ENCODE data around the gene NTPCR. TPM values are rescaled to one million over a fixed set of nuclear protein-coding genes. Genes with fewer than 3 reads are reported as not detected.
A peak's percentile ranks its signal among the peaks of the same experiment; 100 is the strongest.

Gene NTPCR
- total RNA-seq, 1 donor from 2014 or later, result 54.5 TPM

GRCh38 chr1:233004451-233004850, 54.0 kb downstream of the NTPCR start:
- no peak overlapping the region for H3K27ac Mint-ChIP-seq (ENCODE audit: unreplicated experiment)
- peaks cover 16% of the 10 kb centered on the region for H3K36me3 Mint-ChIP-seq (ENCODE audit: low read depth, unreplicated experiment)
- no peak for TF ChIP-seq CTCF (IDR thresholded peaks at IDR 0.05; ENCODE audit: insufficient read depth, low read depth, low read length)
- TF ChIP-seq EZH2 (IDR thresholded peaks at IDR 0.05; ENCODE audit: insufficient read depth, low read length), result no peak
- Histone ChIP-seq H3K4me1 (ENCODE audit: insufficient read depth, low read length) (no peaks in the 10 kb centered on the region), H3K4me3 (ENCODE audit: insufficient read depth, low read depth, low read length) (no peak overlapping the region), H3K4me2 (ENCODE audit: low read length) (no peak overlapping the region), H3K27me3 (ENCODE audit: insufficient read depth, low read length) (no peaks in the 10 kb centered on the region), H3K9ac (ENCODE audit: low read length) (no peak overlapping the region), H2AFZ (ENCODE audit: low read depth, low read length) (no peak overlapping the region), H3K27ac (ENCODE audit: low read depth, low read length) (no peak overlapping the region), H3K9me3 (ENCODE audit: insufficient read depth, low read depth, low read length) (no peaks in the 10 kb centered on the region), H3K36me3 (ENCODE audit: insufficient read depth, low read length) (no peaks in the 10 kb centered on the region), H3K79me2 (ENCODE audit: insufficient read depth, low read length) (no peaks in the 10 kb centered on the region), H4K20me1 (ENCODE audit: insufficient read depth, low read length) (no peaks in the 10 kb centered on the region)
- no peak for FAIRE-seq
- H3K27me3 Mint-ChIP-seq (ENCODE audit: low read depth, unreplicated experiment), result no peaks in the 10 kb centered on the region
- peaks cover 18% of the 10 kb centered on the region for H3K4me1 Mint-ChIP-seq (ENCODE audit: low read depth, unreplicated experiment)
- no peak for DNase-seq (ENCODE audit: low read depth)
- no peaks in the 10 kb centered on the region for H3K9me3 Mint-ChIP-seq (ENCODE audit: unreplicated experiment)
- H3K4me3 Mint-ChIP-seq (ENCODE audit: unreplicated experiment), result no peak overlapping the region

- no peak overlapping the region for H2AFZ ChIP-seq (ENCODE audit: low read depth, low read length)
- Mint-ChIP-seq H3K36me3 (ENCODE audit: low read depth, unreplicated experiment) (peaks cover 9% of the 10 kb centered on the region), H3K27ac (ENCODE audit: unreplicated experiment) (no peak overlapping the region), H3K4me3 (ENCODE audit: unreplicated experiment) (no peak overlapping the region), H3K4me1 (ENCODE audit: low read depth, unreplicated experiment) (peaks cover 24% of the 10 kb centered on the region), H3K9me3 (ENCODE audit: unreplicated experiment) (no peaks in the 10 kb centered on the region), H3K27me3 (ENCODE audit: low read depth, unreplicated experiment) (no peaks in the 10 kb centered on the region)
- no peak overlapping the region for H3K27ac ChIP-seq (ENCODE audit: low read depth, low read length)
- H3K4me3 ChIP-seq (ENCODE audit: insufficient read depth, low read depth, low read length), result no peak overlapping the region
- no peaks in the 10 kb centered on the region for H4K20me1 ChIP-seq (ENCODE audit: insufficient read depth, low read length)
- no peaks in the 10 kb centered on the region for H3K9me3 ChIP-seq (ENCODE audit: insufficient read depth, low read depth, low read length)
- DNase-seq (ENCODE audit: low read depth) (no peak), FAIRE-seq (no peak)
- H3K36me3 ChIP-seq (ENCODE audit: insufficient read depth, low read length), result no peaks in the 10 kb centered on the region
- no peak overlapping the region for H3K9ac ChIP-seq (ENCODE audit: low read length)
- no peaks in the 10 kb centered on the region for H3K79me2 ChIP-seq (ENCODE audit: insufficient read depth, low read length)
- no peaks in the 10 kb centered on the region for H3K27me3 ChIP-seq (ENCODE audit: insufficient read depth, low read length)
- no peak overlapping the region for H3K4me2 ChIP-seq (ENCODE audit: low read length)
- no peaks in the 10 kb centered on the region for H3K4me1 ChIP-seq (ENCODE audit: insufficient read depth, low read length)
- TF ChIP-seq CTCF (IDR thresholded peaks at IDR 0.05; ENCODE audit: insufficient read depth, low read depth, low read length) (no peak), EZH2 (IDR thresholded peaks at IDR 0.05; ENCODE audit: insufficient read depth, low read length) (no peak)
These were observed 54.7 kb downstream of the NTPCR start for GRCh38 chr1:233005156-233005555.

- Histone ChIP-seq H3K4me3 (ENCODE audit: insufficient read depth, low read depth, low read length) (no peak overlapping the region), H3K9me3 (ENCODE audit: insufficient read depth, low read depth, low read length) (no peaks in the 10 kb centered on the region), H4K20me1 (ENCODE audit: insufficient read depth, low read length) (no peaks in the 10 kb centered on the region), H3K4me2 (ENCODE audit: low read length) (no peak overlapping the region), H3K27ac (ENCODE audit: low read depth, low read length) (no peak overlapping the region), H3K79me2 (ENCODE audit: insufficient read depth, low read length) (no peaks in the 10 kb centered on the region), H3K9ac (ENCODE audit: low read length) (no peak overlapping the region), H3K4me1 (ENCODE audit: insufficient read depth, low read length) (no peaks in the 10 kb centered on the region), H3K36me3 (ENCODE audit: insufficient read depth, low read length) (no peaks in the 10 kb centered on the region), H3K27me3 (ENCODE audit: insufficient read depth, low read length) (no peaks in the 10 kb centered on the region), H2AFZ (ENCODE audit: low read depth, low read length) (no peak overlapping the region)
- DNase-seq (ENCODE audit: low read depth), result peak; percentile 60
- no peak overlapping the region for H3K27ac Mint-ChIP-seq (ENCODE audit: unreplicated experiment)
- H3K4me3 Mint-ChIP-seq (ENCODE audit: unreplicated experiment), result no peak overlapping the region
- TF ChIP-seq CTCF (IDR thresholded peaks at IDR 0.05; ENCODE audit: insufficient read depth, low read depth, low read length), result no peak
- TF ChIP-seq EZH2 (IDR thresholded peaks at IDR 0.05; ENCODE audit: insufficient read depth, low read length), result no peak
- no peaks in the 10 kb centered on the region for H3K9me3 Mint-ChIP-seq (ENCODE audit: unreplicated experiment)
- H3K27me3 Mint-ChIP-seq (ENCODE audit: low read depth, unreplicated experiment), result no peaks in the 10 kb centered on the region
- H3K36me3 Mint-ChIP-seq (ENCODE audit: low read depth, unreplicated experiment), result peaks cover 5% of the 10 kb centered on the region
- peaks cover 30% of the 10 kb centered on the region for H3K4me1 Mint-ChIP-seq (ENCODE audit: low read depth, unreplicated experiment)
- FAIRE-seq, result no peak
These were observed 55.3 kb downstream of the NTPCR start for GRCh38 chr1:233005703-233006102.
